Suppressor macrophage (primary cell): ENCODE measurements around the gene CNIH4.
A peak's percentile ranks its signal among the peaks of the same experiment; 100 is the strongest.
"Not testable (repeated sequence)": the region's sequence is repeated elsewhere in the genome, so short reads cannot be mapped to it uniquely, and the experiment has no call there.

Source experiments
- DNase-seq, 4 experiments: peaks; one replicate each; pipeline ENCODE4 v3.0.0-alpha.2; 2020 to 2022

Gene CNIH4

GRCh38 chr1:224402472-224403036 is 45.9 kb downstream of the CNIH4 start:
- no peak for DNase-seq

- DNase-seq: no peak
Observed at GRCh38 chr1:224404916-224405603, 48.4 kb downstream of the CNIH4 start.

GRCh38 chr1:224405604-224405970 is 48.9 kb downstream of the CNIH4 start:
- DNase-seq: no peak

GRCh38 chr1:224406216-224406615 is 49.5 kb downstream of the CNIH4 start:
- no peak for DNase-seq

GRCh38 chr1:224407571-224408293 is 51.1 kb downstream of the CNIH4 start:
- no peak for DNase-seq

GRCh38 chr1:224408294-224408590 is 51.6 kb downstream of the CNIH4 start:
- no peak for DNase-seq

- DNase-seq: peak in 2 of 4 experiments; percentile 3 to 7
Observed at GRCh38 chr1:224411766-224412165, 55.1 kb downstream of the CNIH4 start.

- DNase-seq: no peak
Observed at GRCh38 chr1:224420106-224420505, 63.4 kb downstream of the CNIH4 start.

GRCh38 chr1:224425279-224425884 is 68.7 kb downstream of the CNIH4 start:
- DNase-seq: no peak

GRCh38 chr1:224426869-224427268 is 70.2 kb downstream of the CNIH4 start:
- DNase-seq: not testable (repeated sequence)

GRCh38 chr1:224427346-224427745 is 70.7 kb downstream of the CNIH4 start:
- no peak for DNase-seq

- DNase-seq: not testable (repeated sequence)
Observed at GRCh38 chr1:224428713-224429112, 72.0 kb downstream of the CNIH4 start.
